CD4-positive, alpha-beta memory T cell (primary cell): ENCODE results near the gene SYT3. TPM values are rescaled to one million over a fixed set of nuclear protein-coding genes. Genes with fewer than 3 reads are reported as not detected.
"Not testable (repeated sequence)": the region's sequence is repeated elsewhere in the genome, so short reads cannot be mapped to it uniquely, and the experiment has no call there.

Experiments used
- CTCF ChIA-PET: fragments of 350-600 bp; sonication (Branson Sonifier 250); formaldehyde crosslinking; loops from one replicate; lab custom pipeline; 2021; ENCODE audit warnings: inconsistent platforms; ENCODE audit not compliant: partially characterized antibody; lab: Charles Lee
- POLR2A ChIA-PET: fragments of 350-600 bp; sonication (Branson Sonifier 250); formaldehyde crosslinking; loops from one replicate; lab custom pipeline; 2021; ENCODE audit not compliant: partially characterized antibody; lab: Charles Lee
- DNase-seq, 5 donors: peaks; one replicate each; pipeline versions ENCODE4 v3.0.0 to v3.0.0-alpha.2; 2020 to 2022; ENCODE audit warnings: mixed read lengths in 1 of 5
- H3K27ac ChIP-seq: one replicate; pipeline ENCODE4 v1.7.0; 2013; ENCODE audit warnings: low read depth, low read length
- H3K27me3 ChIP-seq: 2 replicates; pipeline ENCODE4 v1.7.0; 2013; ENCODE audit warnings: mild to moderate bottlenecking, low read length, moderate library complexity; ENCODE audit not compliant: insufficient read depth
- H3K36me3 ChIP-seq: 2 replicates; pipeline ENCODE4 v1.7.0; 2013; ENCODE audit warnings: mild to moderate bottlenecking, low read length, moderate library complexity; ENCODE audit not compliant: insufficient read depth
- H3K4me1 ChIP-seq: 2 replicates; pipeline ENCODE4 v1.7.0; 2013; ENCODE audit warnings: mild to moderate bottlenecking, low read length, moderate library complexity; ENCODE audit not compliant: insufficient read depth
- H3K4me3 ChIP-seq, 2 donors: one replicate each; pipeline ENCODE4 v1.7.0; 2013; ENCODE audit warnings: low read length in 2 of 2, mild to moderate bottlenecking in 1 of 2
- H3K9me3 ChIP-seq, 2 donors: one replicate each; pipeline ENCODE4 v1.7.0; 2013; ENCODE audit warnings: low read length in 2 of 2, control low read depth in 1 of 2; ENCODE audit not compliant: control insufficient read depth in 1 of 2
- H3K27ac Mint-ChIP-seq, 7 donors: one replicate each; pipeline ENCODE4 v1.8.0; 2020 to 2021; ENCODE audit warnings: mixed read lengths in 7 of 7, mild to moderate bottlenecking in 6 of 7, inconsistent platforms in 3 of 7, moderate library complexity in 3 of 7
- H3K27me3 Mint-ChIP-seq, 2 donors: one replicate each; pipeline ENCODE4 v1.8.0; 2020 to 2021; ENCODE audit warnings: mixed read lengths in 2 of 2
- H3K36me3 Mint-ChIP-seq, 2 donors: one replicate each; pipeline ENCODE4 v1.8.0; 2020 to 2021; ENCODE audit warnings: mixed read lengths in 2 of 2, inconsistent platforms in 1 of 2, mild to moderate bottlenecking in 1 of 2
- H3K4me1 Mint-ChIP-seq, 4 donors: one replicate each; pipeline ENCODE4 v1.8.0; 2020 to 2021; ENCODE audit warnings: mixed read lengths in 4 of 4, mild to moderate bottlenecking in 1 of 4
- H3K4me3 Mint-ChIP-seq, 8 donors: one replicate each; pipeline ENCODE4 v1.8.0; 2020 to 2021; ENCODE audit warnings: mixed read lengths in 8 of 8, mild to moderate bottlenecking in 7 of 8, moderate library complexity in 6 of 8, inconsistent platforms in 3 of 8
- H3K9me3 Mint-ChIP-seq, 8 donors: one replicate each; pipeline ENCODE4 v1.8.0; 2020 to 2021; ENCODE audit warnings: mixed read lengths in 8 of 8, mild to moderate bottlenecking in 5 of 8, inconsistent platforms in 3 of 8, moderate library complexity in 1 of 8
- intact Hi-C: fragments of 100-400 bp; cut with micrococcal nuclease; formaldehyde crosslinking; loops from one replicate; pipeline ENCODE4 v1.15.1; 2023
- polyA plus RNA-seq, 2 donors: library from polyadenylated mRNA; unstranded; fragments of 300-500 nt; fragmentation: Illumina TruSeq; gene quantifications; one replicate each; pipeline ENCODE4 v1.2.3, GENCODE V29; 2021
- total RNA-seq, 2 experiments: library from RNA; stranded (reverse); gene quantifications; one replicate each; pipeline ENCODE4 v1.2.3, GENCODE V29; 2021

The SYT3 gene
- total and polyA plus RNA-seq, 4 experiments from 2014 or later: 0.09 TPM; not detected in 3

GRCh38 chr19:50626011-50626410 is 13.7 kb downstream of the SYT3 start:
- Histone ChIP-seq H3K36me3 (no peaks in the 10 kb centered on the region), H3K4me3 (no peak overlapping the region), H3K9me3 (no peaks in the 10 kb centered on the region), H3K27ac (no peak overlapping the region), H3K27me3 (no peaks in the 10 kb centered on the region), H3K4me1 (no peaks in the 10 kb centered on the region)
- peaks cover 4 to 8% of the 10 kb centered on the region in 2 donors for H3K27me3 Mint-ChIP-seq
- intact Hi-C loops: no loop called here
- peaks cover 0 to 2% (median 0%) of the 10 kb centered on the region in 8 donors for H3K9me3 Mint-ChIP-seq
- CTCF ChIA-PET: no interaction called here
- DNase-seq: no peak
- no peak overlapping the region for H3K4me3 Mint-ChIP-seq
- H3K4me1 Mint-ChIP-seq: no peaks in the 10 kb centered on the region
- POLR2A ChIA-PET: no interaction called here
- no peak overlapping the region for H3K27ac Mint-ChIP-seq
- H3K36me3 Mint-ChIP-seq: no peaks in the 10 kb centered on the region

GRCh38 chr19:50624949-50625600 is 14.6 kb downstream of the SYT3 start:
- H3K9me3 Mint-ChIP-seq: peaks cover 0 to 2% (median 0%) of the 10 kb centered on the region in 8 donors
- Histone ChIP-seq H3K36me3 (no peaks in the 10 kb centered on the region), H3K4me1 (no peaks in the 10 kb centered on the region), H3K27ac (no peak overlapping the region), H3K9me3 (no peaks in the 10 kb centered on the region), H3K4me3 (no peak overlapping the region), H3K27me3 (no peaks in the 10 kb centered on the region)
- intact Hi-C loops: no loop called here
- ChIA-PET POLR2A (no interaction called here), CTCF (no interaction called here)
- H3K4me3 Mint-ChIP-seq: no peak overlapping the region
- H3K27me3 Mint-ChIP-seq: peaks cover 4 to 5% of the 10 kb centered on the region in 2 donors
- H3K36me3 Mint-ChIP-seq: no peaks in the 10 kb centered on the region
- DNase-seq: no peak
- no peaks in the 10 kb centered on the region for H3K4me1 Mint-ChIP-seq
- no peak overlapping the region for H3K27ac Mint-ChIP-seq

- H3K36me3 Mint-ChIP-seq, H3K9me3 Mint-ChIP-seq, intact Hi-C loops, POLR2A ChIA-PET, DNase-seq, H3K4me1 Mint-ChIP-seq, H3K4me1 ChIP-seq, H3K36me3 ChIP-seq, H3K27me3 Mint-ChIP-seq, H3K9me3 ChIP-seq, H3K4me3 Mint-ChIP-seq, H3K27ac ChIP-seq, H3K4me3 ChIP-seq, H3K27me3 ChIP-seq, H3K27ac Mint-ChIP-seq, CTCF ChIA-PET: not testable (repeated sequence)
Measured at GRCh38 chr19:50620394-50620906, 19.2 kb downstream of the SYT3 start.

- H3K4me3 ChIP-seq, DNase-seq, H3K27me3 ChIP-seq, CTCF ChIA-PET, intact Hi-C loops, H3K36me3 ChIP-seq, H3K27ac Mint-ChIP-seq, H3K27me3 Mint-ChIP-seq, H3K4me1 Mint-ChIP-seq, H3K36me3 Mint-ChIP-seq, H3K9me3 ChIP-seq, H3K9me3 Mint-ChIP-seq, H3K4me1 ChIP-seq, POLR2A ChIA-PET, H3K27ac ChIP-seq, H3K4me3 Mint-ChIP-seq: not testable (repeated sequence)
Measured at GRCh38 chr19:50619184-50619583, 20.5 kb downstream of the SYT3 start.

GRCh38 chr19:50618379-50618778 is 21.3 kb downstream of the SYT3 start:
- H3K4me1 Mint-ChIP-seq, H3K27ac Mint-ChIP-seq, CTCF ChIA-PET, H3K4me3 Mint-ChIP-seq, DNase-seq, H3K36me3 Mint-ChIP-seq, H3K4me3 ChIP-seq, H3K9me3 Mint-ChIP-seq, H3K36me3 ChIP-seq, H3K27me3 ChIP-seq, H3K27ac ChIP-seq, intact Hi-C loops, H3K9me3 ChIP-seq, H3K27me3 Mint-ChIP-seq, H3K4me1 ChIP-seq, POLR2A ChIA-PET: not testable (repeated sequence)

GRCh38 chr19:50612504-50613404 is 26.9 kb downstream of the SYT3 start:
- H3K27me3 ChIP-seq, H3K36me3 Mint-ChIP-seq, H3K4me3 ChIP-seq, CTCF ChIA-PET, H3K27ac ChIP-seq, H3K4me3 Mint-ChIP-seq, intact Hi-C loops, POLR2A ChIA-PET, H3K9me3 ChIP-seq, DNase-seq, H3K36me3 ChIP-seq, H3K4me1 ChIP-seq, H3K27ac Mint-ChIP-seq, H3K4me1 Mint-ChIP-seq: not testable (repeated sequence)
- peaks cover 7 to 17% of the 10 kb centered on the region in 2 donors for H3K27me3 Mint-ChIP-seq
- H3K9me3 Mint-ChIP-seq: peaks cover 0 to 12% (median 3%) of the 10 kb centered on the region in 8 donors
